ENCODE measurements around the gene ZNF605.

ZNF605 gene

DNA sequence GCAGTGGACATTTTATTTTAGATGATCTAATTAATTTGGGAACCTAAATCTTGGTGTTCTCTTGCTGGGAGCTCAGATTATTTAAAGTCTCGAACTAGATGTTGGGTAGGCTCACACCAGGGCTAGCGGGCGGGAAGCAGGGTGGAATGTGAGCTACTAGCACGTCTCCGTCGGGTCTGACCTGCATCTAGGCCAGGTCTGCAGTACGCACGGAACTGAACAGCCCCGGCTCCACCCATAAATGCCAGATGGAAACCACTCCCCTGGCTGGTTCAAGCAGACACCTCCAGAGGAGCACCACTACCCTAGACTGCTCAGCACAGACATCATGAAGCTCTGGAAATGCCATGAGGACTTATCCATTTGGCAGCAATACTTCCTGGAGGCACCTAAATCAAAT is 10.3 kb downstream of the ZNF605 start:
- TF ChIP-seq CREB1 (IDR thresholded peaks at IDR 0.05; ENCODE audit: low read depth) (no peak), FOXM1 (IDR thresholded peaks at IDR 0.05; ENCODE audit: borderline replicate concordance, low read depth) (no peak), EP300 (IDR thresholded peaks at IDR 0.05; ENCODE audit: borderline replicate concordance) (no peak), CEBPB (IDR thresholded peaks at IDR 0.05) (no peak), NFIC (IDR thresholded peaks at IDR 0.05) (no peak), YY1 (IDR thresholded peaks at IDR 0.05; ENCODE audit: low read depth) (no peak), TCF12 (IDR thresholded peaks at IDR 0.05; ENCODE audit: low read depth) (no peak), TAF1 (IDR thresholded peaks at IDR 0.05; ENCODE audit: low read depth) (no peak), EGR1 (IDR thresholded peaks at IDR 0.05) (no peak), REST (IDR thresholded peaks at IDR 0.05; ENCODE audit: low read depth) (no peak), ZBTB7A (IDR thresholded peaks at IDR 0.05; ENCODE audit: low read depth) (no peak), RAD21 (IDR thresholded peaks at IDR 0.05; ENCODE audit: low read depth) (no peak), TEAD4 (IDR thresholded peaks at IDR 0.05) (no peak)
- TF ChIP-seq, protein P1, sequence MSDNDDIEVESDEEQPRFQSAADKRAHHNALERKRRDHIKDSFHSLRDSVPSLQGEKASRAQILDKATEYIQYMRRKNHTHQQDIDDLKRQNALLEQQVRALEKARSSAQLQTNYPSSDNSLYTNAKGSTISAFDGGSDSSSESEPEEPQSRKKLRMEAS (IDR thresholded peaks at IDR 0.05), result no peak
- TF ChIP-seq, protein P2, sequence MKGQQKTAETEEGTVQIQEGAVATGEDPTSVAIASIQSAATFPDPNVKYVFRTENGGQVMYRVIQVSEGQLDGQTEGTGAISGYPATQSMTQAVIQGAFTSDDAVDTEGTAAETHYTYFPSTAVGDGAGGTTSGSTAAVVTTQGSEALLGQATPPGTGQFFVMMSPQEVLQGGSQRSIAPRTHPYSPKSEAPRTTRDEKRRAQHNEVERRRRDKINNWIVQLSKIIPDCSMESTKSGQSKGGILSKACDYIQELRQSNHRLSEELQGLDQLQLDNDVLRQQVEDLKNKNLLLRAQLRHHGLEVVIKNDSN (IDR thresholded peaks at IDR 0.05), result no peak

GRCh38 chr12:132942611-132943010 is 13.5 kb downstream of the ZNF605 start:
- TF ChIP-seq, protein P1 (IDR thresholded peaks at IDR 0.05), result no peak
- no peak for TF ChIP-seq EGR1 (IDR thresholded peaks at IDR 0.05)

GRCh38 chr12:132941336-132941954 is 14.7 kb downstream of the ZNF605 start:
- TF ChIP-seq NFIC (IDR thresholded peaks at IDR 0.05) (no peak), EP300 (IDR thresholded peaks at IDR 0.05; ENCODE audit: borderline replicate concordance) (no peak), YY1 (IDR thresholded peaks at IDR 0.05; ENCODE audit: low read depth) (no peak), TCF12 (IDR thresholded peaks at IDR 0.05; ENCODE audit: low read depth) (no peak), CEBPB (IDR thresholded peaks at IDR 0.05) (no peak), TEAD4 (IDR thresholded peaks at IDR 0.05) (no peak)

GRCh38 chr12:132940071-132940719 is 15.9 kb downstream of the ZNF605 start:
- no peak for TF ChIP-seq NFIC (IDR thresholded peaks at IDR 0.05)
- TF ChIP-seq RAD21 (IDR thresholded peaks at IDR 0.05; ENCODE audit: low read depth), result no peak
- no peak for TF ChIP-seq ZBTB7A (IDR thresholded peaks at IDR 0.05; ENCODE audit: low read depth)
- no peak for TF ChIP-seq TAF1 (IDR thresholded peaks at IDR 0.05; ENCODE audit: low read depth)
- no peak for TF ChIP-seq EP300 (IDR thresholded peaks at IDR 0.05; ENCODE audit: borderline replicate concordance)
- no peak for TF ChIP-seq YY1 (IDR thresholded peaks at IDR 0.05; ENCODE audit: low read depth)
- no peak for TF ChIP-seq TCF12 (IDR thresholded peaks at IDR 0.05; ENCODE audit: low read depth)
- no peak for TF ChIP-seq CREB1 (IDR thresholded peaks at IDR 0.05; ENCODE audit: low read depth)

DNA sequence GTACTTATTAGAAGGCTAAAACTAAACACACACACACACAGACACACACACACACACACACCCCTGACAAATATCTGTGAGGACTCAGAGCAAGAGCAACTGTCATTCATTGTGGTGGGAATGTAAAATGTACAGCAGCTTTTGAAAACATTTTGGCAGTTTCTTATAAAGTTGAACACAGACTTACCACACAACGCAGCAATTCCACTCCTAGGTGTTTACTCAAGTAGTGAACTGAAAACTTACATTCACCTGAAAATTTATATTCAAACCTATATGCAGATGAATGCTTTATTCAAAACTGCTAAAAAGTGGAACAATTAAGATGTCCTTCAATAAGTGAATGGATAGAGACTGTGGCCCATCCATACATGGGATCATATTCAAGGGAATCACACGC is 18.6 kb downstream of the ZNF605 start:
- TF ChIP-seq, protein P1 (IDR thresholded peaks at IDR 0.05), result no peak
- TF ChIP-seq FOXM1 (IDR thresholded peaks at IDR 0.05; ENCODE audit: borderline replicate concordance, low read depth) (no peak), EGR1 (IDR thresholded peaks at IDR 0.05) (no peak), YY1 (IDR thresholded peaks at IDR 0.05; ENCODE audit: low read depth) (no peak), EP300 (IDR thresholded peaks at IDR 0.05; ENCODE audit: borderline replicate concordance) (no peak), CEBPB (IDR thresholded peaks at IDR 0.05) (no peak), CREB1 (IDR thresholded peaks at IDR 0.05; ENCODE audit: low read depth) (no peak), TEAD4 (IDR thresholded peaks at IDR 0.05) (no peak), REST (IDR thresholded peaks at IDR 0.05; ENCODE audit: low read depth) (no peak), TCF12 (IDR thresholded peaks at IDR 0.05; ENCODE audit: low read depth) (no peak), RAD21 (IDR thresholded peaks at IDR 0.05; ENCODE audit: low read depth) (no peak), NFIC (IDR thresholded peaks at IDR 0.05) (no peak), TAF1 (IDR thresholded peaks at IDR 0.05; ENCODE audit: low read depth) (no peak), ZBTB7A (IDR thresholded peaks at IDR 0.05; ENCODE audit: low read depth) (no peak)
- TF ChIP-seq, protein P2 (IDR thresholded peaks at IDR 0.05), result no peak
